Measurements from ENCODE around the gene C22orf23.

C22orf23 gene

DNA sequence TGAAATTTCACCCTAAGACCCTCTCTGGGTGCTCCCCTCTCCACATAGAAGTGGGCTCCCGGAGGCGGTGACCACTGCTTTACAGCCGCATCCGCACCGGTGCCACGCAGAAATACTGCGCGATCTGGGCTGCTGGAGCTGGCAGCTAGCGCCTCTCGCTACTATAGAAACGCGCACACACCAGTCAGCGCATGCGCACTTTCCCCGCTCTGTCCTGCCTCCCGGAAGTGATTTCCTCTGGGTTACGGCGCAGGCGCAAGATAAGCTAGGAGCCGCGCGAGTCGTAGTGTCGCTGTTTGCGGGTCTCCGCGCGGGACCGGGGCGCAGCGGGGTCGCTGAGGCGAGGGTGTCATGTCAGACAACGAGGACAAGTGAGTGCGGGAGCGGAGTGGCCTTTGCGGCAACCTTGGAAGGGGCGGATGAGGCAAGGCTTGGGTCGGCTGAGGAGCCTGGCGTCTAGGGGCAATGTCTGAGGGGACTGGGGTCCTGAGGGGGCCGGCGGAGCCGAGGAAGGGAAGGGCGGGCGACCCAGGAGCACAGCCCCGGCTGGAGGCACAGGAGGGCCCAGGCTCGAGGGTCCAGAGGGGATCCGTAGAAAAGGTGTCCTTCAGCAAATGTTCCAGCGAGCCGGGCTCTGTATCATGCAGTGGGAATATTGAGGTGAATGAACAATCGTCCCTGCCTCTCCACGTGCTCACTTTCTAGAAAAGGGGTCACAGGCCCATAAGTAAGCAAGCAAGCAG lies at the start of gene C22orf23, which contains the start of gene POLR2F:
Gene C22orf23, minus strand, starts transcription at position 165 of the 743 bp plus-strand sequence. CDS start 452 bp downstream, outside the sequence.
Gene POLR2F, plus strand, starts transcription at position 263 of the 743 bp plus-strand sequence. Its CDS starts 89 bp downstream, at position 352.
- DNase-seq (ENCODE audit: low read depth in 2 of 2): peak; percentile 91

DNA sequence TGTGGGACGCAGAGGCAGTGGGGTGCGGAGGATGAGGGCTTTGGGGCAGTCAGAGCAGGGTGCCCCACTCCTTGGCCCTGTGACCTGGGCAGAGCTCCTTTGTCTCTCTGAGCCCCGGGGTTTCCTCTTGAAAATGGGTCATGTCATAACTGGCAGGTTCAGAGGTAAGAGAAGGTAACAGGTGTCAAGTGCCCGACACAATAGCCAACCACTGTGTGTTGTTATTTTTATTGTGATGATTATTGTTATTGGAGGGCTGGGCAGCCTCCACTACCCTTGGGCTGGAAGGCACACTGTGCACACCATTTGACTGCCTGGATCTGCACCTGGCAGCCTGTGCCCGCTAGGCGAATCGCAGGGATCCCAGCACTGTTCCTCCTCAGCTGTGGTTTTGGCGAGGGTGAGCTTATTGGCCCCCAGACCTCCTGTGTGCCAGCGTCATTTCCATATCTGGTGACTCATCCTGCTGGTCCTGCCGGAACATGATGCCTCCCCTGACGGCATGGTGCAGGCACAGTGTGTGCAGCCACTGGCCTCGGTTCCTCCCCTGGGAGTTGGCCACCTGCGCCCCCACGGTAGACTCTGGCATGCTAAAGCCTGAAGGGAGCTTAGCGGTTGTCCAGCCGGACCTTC lies 46.4 kb upstream of the C22orf23 start:
- no peak for DNase-seq (ENCODE audit: low read depth in 2 of 2)

DNA sequence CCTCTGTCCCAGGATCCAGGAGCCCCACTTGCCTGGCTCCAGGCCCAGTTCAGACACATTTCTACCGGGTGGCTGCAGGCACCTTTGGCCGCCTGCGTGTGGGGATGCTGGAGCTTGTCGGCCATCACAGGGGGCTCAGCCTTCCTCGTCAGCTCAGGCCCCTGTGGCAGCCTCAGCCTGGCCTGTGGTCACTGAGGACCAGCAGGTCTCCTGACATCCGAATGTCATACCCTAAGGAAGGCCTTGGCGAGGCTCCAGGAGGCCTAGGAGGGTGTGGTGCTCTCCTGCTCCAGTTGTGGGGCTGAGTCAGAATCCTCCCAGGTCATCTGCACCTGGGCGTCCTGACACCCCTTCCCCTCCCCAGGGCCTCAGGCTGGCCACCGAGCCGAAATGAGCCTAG lies 45.8 kb upstream of the C22orf23 start:
- no peak for DNase-seq (ENCODE audit: low read depth in 2 of 2)

- DNase-seq (ENCODE audit: low read depth in 2 of 2): no peak
These were observed 45.1 kb upstream of the C22orf23 start for GRCh38 chr22:37998543-37998942.

- no peak for DNase-seq (ENCODE audit: low read depth in 2 of 2)
These were observed 43.3 kb upstream of the C22orf23 start for GRCh38 chr22:37996515-37997246.

- no peak for DNase-seq (ENCODE audit: low read depth in 2 of 2)
These were observed 42.7 kb upstream of the C22orf23 start for GRCh38 chr22:37996079-37996478.

DNA sequence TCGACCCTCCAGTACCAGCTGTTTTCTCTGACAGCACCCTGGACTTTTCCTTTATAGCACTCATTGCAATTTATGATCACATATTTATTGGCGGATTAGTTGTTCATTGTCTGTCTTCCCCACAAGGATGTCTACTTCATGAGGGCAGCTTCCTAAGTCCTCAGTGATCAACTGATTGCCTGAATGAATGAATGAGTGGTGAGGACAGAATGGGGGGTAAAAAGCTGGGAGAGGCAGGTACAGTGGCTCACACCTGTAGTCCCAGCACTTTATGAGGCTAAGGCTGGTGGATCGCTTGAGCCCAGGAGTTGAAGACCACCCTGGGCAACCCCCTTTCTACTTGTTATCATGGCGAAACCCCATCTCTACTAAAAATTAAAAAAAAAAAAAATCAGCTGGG lies 42.1 kb upstream of the C22orf23 start:
- no peak for DNase-seq (ENCODE audit: low read depth in 2 of 2)

GRCh38 chr22:37994982-37995381 lies 41.6 kb upstream of the C22orf23 start:
- no peak for DNase-seq (ENCODE audit: low read depth in 2 of 2)

GRCh38 chr22:37994049-37994448 lies 40.6 kb upstream of the C22orf23 start:
- peak in 1 of 2 donors; percentile 19 for DNase-seq (ENCODE audit: low read depth in 2 of 2)

DNA sequence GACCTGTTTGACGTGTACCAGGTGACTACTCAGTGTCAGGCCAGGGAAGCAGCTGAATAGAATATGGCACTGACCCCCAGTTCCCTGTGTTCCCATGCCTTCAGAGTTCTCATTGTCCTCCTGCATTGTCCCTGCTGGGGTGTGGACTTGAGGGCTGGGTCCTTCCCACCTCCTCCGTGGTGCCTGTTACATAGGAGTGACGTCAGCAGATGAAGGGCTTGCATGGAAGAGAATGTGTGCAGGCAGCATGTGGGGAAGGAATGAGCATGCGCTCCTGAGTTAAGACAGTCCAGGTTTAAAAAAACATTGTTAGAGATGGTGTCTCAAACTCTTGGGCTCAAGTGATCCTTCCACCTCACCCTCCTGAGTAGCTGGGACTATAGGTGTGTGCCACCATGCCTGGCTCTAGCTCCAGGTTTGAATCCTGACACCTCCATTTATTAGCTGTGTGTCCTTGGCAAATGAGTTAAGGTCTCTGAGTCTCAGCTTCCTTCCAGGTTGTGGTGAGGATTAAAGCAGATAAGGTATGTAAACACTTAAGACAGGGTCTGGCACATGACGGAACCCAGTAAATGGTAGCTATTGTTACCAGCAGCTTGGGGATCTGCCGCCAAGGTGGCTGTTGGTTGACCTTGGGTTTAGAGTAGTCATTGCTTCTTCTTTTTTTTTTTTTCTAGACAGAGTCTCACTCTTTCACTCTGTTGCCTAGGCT lies 38.5 kb upstream of the C22orf23 start:
- no peak for DNase-seq (ENCODE audit: low read depth in 2 of 2)

GRCh38 chr22:37990862-37991261 lies 37.5 kb upstream of the C22orf23 start:
- no peak for DNase-seq (ENCODE audit: low read depth in 2 of 2)

DNA sequence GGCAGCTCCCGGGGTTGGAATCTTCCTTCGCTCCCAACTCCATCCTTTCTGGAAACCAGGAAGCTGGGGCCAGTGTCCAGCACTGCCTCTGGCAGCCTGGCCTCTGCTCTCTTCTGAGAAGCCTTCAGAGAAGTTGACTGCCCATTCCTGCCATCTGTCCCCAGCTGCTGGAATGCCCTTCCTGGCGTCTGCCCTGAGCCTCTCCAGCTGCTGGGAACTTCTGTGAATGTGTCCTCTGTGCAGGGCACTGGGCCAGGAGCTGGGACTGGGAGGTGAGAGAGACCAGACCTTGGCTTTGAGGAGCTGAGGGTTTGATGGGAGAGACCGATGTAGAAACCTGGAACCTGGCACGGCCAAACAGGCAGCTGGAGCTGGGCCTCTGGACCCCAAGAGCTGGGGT lies 36.9 kb upstream of the C22orf23 start:
- DNase-seq (ENCODE audit: low read depth in 2 of 2): no peak

GRCh38 chr22:37989146-37990045 lies 36.0 kb upstream of the C22orf23 start:
- DNase-seq (ENCODE audit: low read depth in 2 of 2): no peak

GRCh38 chr22:37986371-37986770 lies 33.0 kb upstream of the C22orf23 start:
- no peak for DNase-seq (ENCODE audit: low read depth in 2 of 2)

GRCh38 chr22:37985751-37986281 lies 32.4 kb upstream of the C22orf23 start:
- no peak for DNase-seq (ENCODE audit: low read depth in 2 of 2)

DNA sequence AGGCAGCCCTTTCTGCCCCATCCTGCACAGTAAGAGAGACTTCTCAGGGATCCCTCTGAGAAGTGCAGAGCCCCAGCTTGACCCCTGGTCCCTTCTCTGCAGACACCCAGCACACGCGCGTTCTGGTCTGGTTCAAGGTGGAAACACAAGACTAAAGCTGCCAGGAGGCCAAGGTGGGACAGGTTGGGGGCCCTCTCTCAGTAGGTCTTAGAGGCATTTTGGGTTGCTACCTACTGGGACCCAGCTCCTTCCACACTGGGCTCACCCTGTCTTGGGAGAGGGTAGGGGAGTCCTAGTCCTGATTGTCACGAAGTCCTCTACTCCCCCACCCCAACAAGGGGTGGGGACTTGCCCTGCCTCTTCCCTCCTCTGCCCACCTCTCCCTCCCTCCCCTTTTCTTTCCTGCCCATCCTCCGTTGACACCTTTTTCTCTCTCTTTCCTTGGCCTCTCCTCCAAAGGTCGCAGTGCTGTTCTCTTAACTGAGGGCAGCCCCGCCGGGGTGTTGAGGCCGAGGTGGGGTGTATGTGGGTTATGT lies 31.7 kb upstream of the C22orf23 start:
- DNase-seq (ENCODE audit: low read depth in 2 of 2): no peak

DNA sequence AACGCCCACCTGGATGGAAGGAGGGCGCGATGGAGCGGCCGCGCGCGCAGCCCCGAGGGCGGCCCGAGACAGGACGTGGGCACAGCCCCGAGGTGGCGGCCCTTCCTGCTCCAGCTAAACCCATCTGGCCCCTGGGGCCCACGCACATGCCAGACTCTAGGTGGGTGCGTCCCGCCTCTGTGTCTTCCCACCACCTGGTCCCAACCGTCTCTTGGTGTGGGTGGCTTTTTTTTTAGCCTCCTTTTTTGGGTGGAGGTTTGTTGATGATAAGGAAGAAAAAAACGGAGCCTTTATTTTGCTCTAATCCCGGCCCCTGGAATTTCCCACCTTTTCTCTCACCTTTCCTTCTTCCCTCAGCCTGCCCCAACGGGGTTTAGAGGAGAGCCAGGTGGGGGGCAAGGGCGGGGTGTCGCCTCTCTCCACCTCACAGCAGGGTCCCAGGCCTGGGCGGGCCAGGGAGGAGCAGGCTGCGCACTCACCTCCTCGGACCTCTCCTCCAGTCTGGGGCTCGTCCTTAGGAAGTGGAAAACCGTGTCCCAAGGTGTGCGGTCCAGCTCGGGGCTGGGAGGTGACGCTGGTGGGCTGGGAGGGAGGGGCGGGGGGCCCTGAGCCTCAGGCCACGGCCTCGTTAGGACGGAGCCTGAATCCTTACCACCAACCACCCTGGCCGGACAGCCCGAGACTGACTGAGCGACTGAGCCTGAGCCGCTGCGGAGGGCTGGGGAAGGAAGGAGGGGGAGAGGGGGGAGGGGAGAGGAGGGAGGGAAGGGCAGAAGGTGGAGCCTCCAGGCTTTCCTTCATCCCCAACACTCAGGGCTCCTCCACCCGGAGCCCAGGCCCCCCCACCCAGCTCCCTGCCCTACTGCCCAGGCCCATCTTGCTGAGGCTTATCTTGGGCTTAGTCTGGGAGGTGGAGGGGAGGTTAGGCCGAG lies 30.7 kb upstream of the C22orf23 start, which contains the start of gene SOX10:
Gene SOX10, minus strand, starts transcription at position 696 of the 932 bp plus-strand sequence. CDS start 771 bp downstream, outside the sequence.
- DNase-seq (ENCODE audit: low read depth in 2 of 2): no peak

DNA sequence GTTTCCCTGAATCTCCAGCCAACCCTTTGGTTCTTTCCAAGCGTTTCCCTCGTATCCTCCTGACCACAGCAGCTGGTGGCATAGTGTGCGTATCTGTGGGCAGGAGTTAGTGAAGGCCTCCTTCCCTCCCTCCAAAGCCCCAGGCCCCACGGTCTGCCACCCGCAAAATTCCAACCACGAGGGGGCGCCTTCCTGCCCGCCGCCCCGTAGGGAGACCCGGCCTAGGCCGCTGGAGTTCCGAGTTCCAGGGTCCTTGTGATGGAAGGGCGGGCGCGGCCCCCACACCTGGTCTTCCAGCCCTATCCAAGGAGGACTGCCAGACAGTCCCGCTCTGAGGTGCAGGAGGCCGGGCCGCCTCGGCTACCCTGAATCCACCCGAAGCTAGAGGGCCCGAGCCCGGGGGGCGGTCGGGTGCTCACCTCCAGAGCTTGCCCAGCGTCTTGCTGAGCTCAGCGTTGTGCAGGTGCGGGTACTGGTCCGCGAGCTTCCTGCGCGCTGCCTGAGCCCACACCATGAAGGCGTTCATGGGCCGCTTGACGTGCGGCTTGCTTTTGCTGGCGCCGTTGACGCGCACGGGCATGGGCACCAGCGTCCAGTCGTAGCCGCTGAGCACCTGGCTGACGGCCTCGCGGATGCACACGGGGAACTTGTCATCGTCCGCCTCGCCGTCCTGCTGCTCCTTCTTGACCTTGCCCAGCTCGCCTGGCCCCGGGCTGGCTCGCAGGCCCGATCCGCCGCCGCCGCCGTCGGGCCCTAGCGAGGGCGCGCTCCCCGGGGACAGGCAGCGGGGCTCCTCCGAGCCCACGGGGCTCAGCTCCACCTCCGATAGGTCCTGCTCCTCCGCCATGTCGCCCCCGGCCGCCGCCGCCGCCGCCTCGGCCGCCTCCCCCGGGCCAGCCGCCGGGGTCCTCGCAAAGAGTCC lies 29.8 kb upstream of the C22orf23 start:
- DNase-seq (ENCODE audit: low read depth in 2 of 2): no peak
